AG04450 (cell line): Measurements from ENCODE around the gene OSBPL8. TPM values are rescaled to one million over a fixed set of nuclear protein-coding genes. Genes with fewer than 3 reads are reported as not detected.

Experiments used
- CTCF ChIA-PET: fragments of 300-600, 350-600 bp; formaldehyde crosslinking; extraction: SDS; loops from one replicate; lab custom pipeline; 2022; ENCODE audit warnings: antibody characterized with exemption, inconsistent platforms; lab: Charles Lee
- POLR2A ChIA-PET: fragments of 350-600 bp; formaldehyde crosslinking; extraction: SDS; loops from one replicate; lab custom pipeline; 2021; ENCODE audit warnings: antibody characterized with exemption, inconsistent platforms; lab: Yijun Ruan, JAX
- DNase-seq: peaks from one replicate; pipeline ENCODE4 v3.0.0-alpha.2; 2011; ENCODE audit warnings: low read depth, low spot score
- H3K27ac ChIP-seq: one replicate; pipeline ENCODE4 v1.5.1; 2012; ENCODE audit warnings: low read depth, low read length, control low read depth
- H3K27me3 ChIP-seq: one replicate; pipeline ENCODE4 v1.6.0; 2012; ENCODE audit warnings: low read length; ENCODE audit not compliant: control insufficient read depth, insufficient read depth
- H3K4me3 ChIP-seq: 2 replicates; pipeline ENCODE4 v1.5.1; 2011; ENCODE audit warnings: mild to moderate bottlenecking, low read depth, low read length, control low read depth
- H3K9me3 ChIP-seq: 2 replicates; pipeline ENCODE4 v1.5.1; 2012; ENCODE audit warnings: low read length; ENCODE audit not compliant: control insufficient read depth, insufficient read depth
- polyA plus RNA-seq: library from polyadenylated mRNA; depleted of rRNA; stranded (reverse); fragments of >200 nt; gene quantifications from 2 replicates; pipeline ENCODE4 v1.2.3, GENCODE V29; 2011; rRNA removed
- small RNA-seq: library from RNA; depleted of rRNA; stranded (forward); fragments of <200 nt; gene quantifications from one replicate; pipeline ENCODE3, GENCODE V24; 2012; ENCODE audit warnings: low read depth; ENCODE audit not compliant: insufficient read length
- TF ChIP-seq, protein P1 (sequence below): IDR thresholded peaks from 2 replicates; pipeline ENCODE4 v1.5.1; 2011; ENCODE audit warnings: low read depth, low read length, control low read depth, inconsistent platforms

OSBPL8 gene
- polyA plus RNA-seq, 1 experiment, result 64.5 TPM

DNA sequence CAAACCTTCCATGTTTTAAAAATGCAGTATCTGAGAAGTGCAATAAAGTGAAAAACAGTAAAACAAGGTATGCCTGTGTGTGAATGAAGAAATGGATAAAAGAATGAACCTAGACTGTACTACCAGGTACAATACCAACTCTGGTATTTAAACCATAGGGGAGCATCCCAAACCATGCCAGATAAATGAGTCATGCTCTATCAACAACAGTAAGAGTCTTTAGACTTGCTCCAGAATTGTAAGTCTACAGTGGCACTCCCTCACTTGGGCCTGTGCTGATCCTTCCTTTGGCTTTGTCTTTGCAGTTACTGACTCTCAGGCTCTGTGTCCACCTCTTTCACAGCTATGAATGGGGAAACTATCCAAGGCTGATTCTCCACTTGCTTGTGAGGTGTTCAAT, 249.5 kb downstream of the OSBPL8 start:
- CTCF ChIA-PET, result no interaction called here
- POLR2A ChIA-PET, result interaction anchor here (0.6 kb wide), 1 partner anchor 83 kb away, joined by 3 read pairs; no protein-coding TSS in a partner anchor
- H3K27ac ChIP-seq, result no peak overlapping the region

DNA sequence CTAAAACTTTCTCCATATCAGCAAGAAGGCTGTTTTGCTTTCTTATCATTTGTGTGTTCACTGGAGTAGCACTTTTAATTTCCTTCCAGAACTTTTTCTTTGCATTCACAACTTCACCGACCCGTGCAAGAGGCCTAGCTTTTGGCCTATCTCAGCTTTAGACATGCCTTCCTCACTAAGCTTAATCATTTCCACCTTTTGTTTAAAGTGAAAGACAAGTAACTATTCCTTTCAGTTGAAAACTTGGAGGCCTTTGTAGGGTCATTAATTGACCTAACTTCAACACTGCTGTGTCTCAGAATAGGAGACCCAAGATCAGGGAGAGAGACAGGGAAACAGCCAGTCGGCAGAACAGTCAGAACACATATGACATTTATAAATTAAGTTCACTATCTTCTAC, 250.7 kb downstream of the OSBPL8 start:
- no peaks in the 10 kb centered on the region for H3K27me3 ChIP-seq
- no peak overlapping the region for H3K27ac ChIP-seq
- CTCF ChIA-PET, result no interaction called here
- POLR2A ChIA-PET, result no interaction called here
- TF ChIP-seq, protein P1, sequence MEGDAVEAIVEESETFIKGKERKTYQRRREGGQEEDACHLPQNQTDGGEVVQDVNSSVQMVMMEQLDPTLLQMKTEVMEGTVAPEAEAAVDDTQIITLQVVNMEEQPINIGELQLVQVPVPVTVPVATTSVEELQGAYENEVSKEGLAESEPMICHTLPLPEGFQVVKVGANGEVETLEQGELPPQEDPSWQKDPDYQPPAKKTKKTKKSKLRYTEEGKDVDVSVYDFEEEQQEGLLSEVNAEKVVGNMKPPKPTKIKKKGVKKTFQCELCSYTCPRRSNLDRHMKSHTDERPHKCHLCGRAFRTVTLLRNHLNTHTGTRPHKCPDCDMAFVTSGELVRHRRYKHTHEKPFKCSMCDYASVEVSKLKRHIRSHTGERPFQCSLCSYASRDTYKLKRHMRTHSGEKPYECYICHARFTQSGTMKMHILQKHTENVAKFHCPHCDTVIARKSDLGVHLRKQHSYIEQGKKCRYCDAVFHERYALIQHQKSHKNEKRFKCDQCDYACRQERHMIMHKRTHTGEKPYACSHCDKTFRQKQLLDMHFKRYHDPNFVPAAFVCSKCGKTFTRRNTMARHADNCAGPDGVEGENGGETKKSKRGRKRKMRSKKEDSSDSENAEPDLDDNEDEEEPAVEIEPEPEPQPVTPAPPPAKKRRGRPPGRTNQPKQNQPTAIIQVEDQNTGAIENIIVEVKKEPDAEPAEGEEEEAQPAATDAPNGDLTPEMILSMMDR, result no peak
- DNase-seq, result no peak
- H3K4me3 ChIP-seq, result no peak overlapping the region
- H3K9me3 ChIP-seq, result no peaks in the 10 kb centered on the region; the same call in 1 of the 2 replicates

More for the DNA sequence above, 249.5 kb downstream of the OSBPL8 start:
- H3K27me3 ChIP-seq, result no peaks in the 10 kb centered on the region
- no peak overlapping the region for H3K4me3 ChIP-seq
- no peak for DNase-seq
- no peaks in the 10 kb centered on the region; the same call in 1 of the 2 replicates for H3K9me3 ChIP-seq
- TF ChIP-seq, protein P1, result no peak

DNA sequence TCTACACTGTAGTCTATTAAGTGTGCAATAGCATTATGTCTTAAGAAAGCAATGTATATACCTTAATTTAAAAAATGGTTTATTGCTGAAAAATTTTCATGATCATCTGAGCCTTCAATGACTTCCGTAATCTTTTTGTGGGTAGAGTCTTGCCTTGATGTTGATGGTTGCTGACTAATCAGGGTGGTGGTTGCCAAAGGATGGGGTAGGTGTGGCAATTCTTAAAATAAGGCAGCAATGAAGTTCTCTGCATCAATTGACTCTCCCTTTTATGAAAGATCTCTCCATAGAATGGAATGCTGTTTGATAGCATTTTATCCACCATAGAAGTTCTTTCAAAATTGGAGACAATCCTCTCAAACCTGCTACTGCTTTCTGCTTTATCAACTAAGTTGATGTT, 252.5 kb downstream of the OSBPL8 start:
- TF ChIP-seq, protein P1, result no peak
- POLR2A ChIA-PET, result no interaction called here
- H3K4me3 ChIP-seq, result no peak overlapping the region
- no peaks in the 10 kb centered on the region; the same call in 1 of the 2 replicates for H3K9me3 ChIP-seq
- H3K27me3 ChIP-seq, result no peaks in the 10 kb centered on the region
- H3K27ac ChIP-seq, result no peak overlapping the region
- DNase-seq, result no peak
- CTCF ChIA-PET, result no interaction called here

DNA sequence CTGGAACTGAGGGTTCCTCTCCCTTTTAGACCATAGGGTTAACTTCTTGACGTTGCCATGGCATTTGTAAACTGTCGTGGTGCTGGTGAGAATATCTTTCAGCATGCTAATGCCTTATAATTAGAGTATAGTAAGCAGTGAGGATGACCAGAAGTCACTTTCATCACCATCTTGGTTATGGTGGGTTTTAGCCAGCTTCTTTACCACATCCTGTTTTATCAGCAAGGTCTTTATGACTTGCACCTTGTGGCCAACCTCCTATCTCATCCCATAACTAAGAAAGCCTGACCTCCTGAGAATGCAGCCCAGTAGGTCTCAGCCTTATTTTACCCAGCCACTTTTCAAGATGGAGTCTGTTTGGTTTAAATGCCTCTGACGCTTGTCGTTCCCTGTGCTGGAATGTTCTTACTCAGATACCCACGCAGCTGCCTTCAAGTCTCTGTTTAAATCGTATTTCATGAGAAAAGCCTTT, 255.5 kb downstream of the OSBPL8 start:
- POLR2A ChIA-PET, result no interaction called here
- Histone ChIP-seq H3K9me3 (no peaks in the 10 kb centered on the region), H3K27me3 (no peaks in the 10 kb centered on the region), H3K4me3 (no peak overlapping the region), H3K27ac (no peak overlapping the region)
- CTCF ChIA-PET, result no interaction called here
- no peak for DNase-seq
- TF ChIP-seq, protein P1, result no peak

DNA sequence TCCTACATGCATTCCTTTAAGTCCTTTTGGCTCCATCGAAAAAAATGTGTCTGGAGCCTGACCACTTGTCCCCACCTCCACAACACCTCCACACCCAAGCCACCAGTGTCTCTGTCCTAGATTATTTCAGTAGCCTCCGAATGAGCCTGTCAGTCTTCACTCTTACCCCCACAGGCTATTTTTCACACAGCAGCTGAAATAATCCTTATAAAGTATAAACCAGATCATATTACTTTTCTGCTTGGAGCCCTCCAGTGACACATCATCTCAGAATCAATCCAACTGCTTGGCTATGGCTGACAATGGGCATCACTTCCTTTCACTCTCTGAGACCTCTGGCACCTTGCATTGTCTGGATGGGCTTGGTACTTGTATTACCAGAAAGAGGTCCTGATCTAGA, 256.2 kb downstream of the OSBPL8 start:
- no peak overlapping the region for H3K4me3 ChIP-seq
- H3K27ac ChIP-seq, result no peak overlapping the region
- ChIA-PET CTCF (no interaction called here), POLR2A (no interaction called here)
- TF ChIP-seq, protein P1, result no peak
- H3K27me3 ChIP-seq, result no peaks in the 10 kb centered on the region
- H3K9me3 ChIP-seq, result no peaks in the 10 kb centered on the region
- no peak for DNase-seq

Small RNA genes within 50 kb of the gene (small RNA-seq; reads per million reads assigned to genes)
- gene RN7SKP172, result not detected

Other genes starting within 250 kb of the OSBPL8 start
- 13.5 and 20.0 TPM in 2 replicates for gene BBS10, start 211.4 kb downstream of the OSBPL8 start, polyA plus RNA-seq
- 35.3 and 48.1 TPM in 2 replicates for gene ZDHHC17, start 204.3 kb upstream of the OSBPL8 start, polyA plus RNA-seq